Right atrium auricular region (tissue), 2 donors: Measurements from ENCODE around the gene AGA. TPM values are rescaled to one million over a fixed set of nuclear protein-coding genes. Genes with fewer than 3 reads are reported as not detected.

Source experiments
- DNase-seq: peaks from one replicate; pipeline ENCODE4 v3.0.0-alpha.2; 2019; ENCODE audit warnings: low spot score
- H3K27ac ChIP-seq, 2 donors: fragments of 200-600 bp; sonication (generic); 1 replicate in 1 of 2; 2 replicates in 1 of 2; pipeline ENCODE4 v1.5.1; 2016 to 2019
- H3K27me3 ChIP-seq, 2 donors: fragments of 200-600 bp; sonication (generic); one replicate each; pipeline versions ENCODE4 v1.5.1 to v1.6.0; 2017 to 2019
- H3K36me3 ChIP-seq: fragments of 200-600 bp; sonication (generic); one replicate; pipeline ENCODE4 v1.5.1; 2016
- H3K4me1 ChIP-seq, 2 donors: fragments of 200-600 bp; sonication (generic); one replicate each; pipeline versions ENCODE4 v1.5.1 to v1.6.0; 2017 to 2019
- H3K4me3 ChIP-seq, 2 donors: fragments of 200-600 bp; sonication (generic); 1 replicate in 1 of 2; 2 replicates in 1 of 2; pipeline ENCODE4 v1.5.1; 2017 to 2019; ENCODE audit warnings: mild to moderate bottlenecking in 1 of 2, moderate library complexity in 1 of 2
- H3K9me3 ChIP-seq, 2 donors: fragments of 200-600 bp; sonication (generic); one replicate each; pipeline ENCODE4 v1.5.1; 2019
- CTCF ChIP-seq, 2 donors: fragments of 200-600 bp; sonication (generic); IDR thresholded peaks; one replicate each; pipeline ENCODE4 v1.5.1; 2019; ENCODE audit warnings: antibody characterized with exemption in 2 of 2
- total RNA-seq, 2 donors: library from RNA; depleted of rRNA; stranded (reverse); fragments of >200 nt; gene quantifications; one replicate each; pipeline ENCODE4 v1.1.0, GENCODE V29; 2016

AGA gene
- total RNA-seq, 2 donors from 2014 or later, result 5.4 to 14.5 TPM

DNA sequence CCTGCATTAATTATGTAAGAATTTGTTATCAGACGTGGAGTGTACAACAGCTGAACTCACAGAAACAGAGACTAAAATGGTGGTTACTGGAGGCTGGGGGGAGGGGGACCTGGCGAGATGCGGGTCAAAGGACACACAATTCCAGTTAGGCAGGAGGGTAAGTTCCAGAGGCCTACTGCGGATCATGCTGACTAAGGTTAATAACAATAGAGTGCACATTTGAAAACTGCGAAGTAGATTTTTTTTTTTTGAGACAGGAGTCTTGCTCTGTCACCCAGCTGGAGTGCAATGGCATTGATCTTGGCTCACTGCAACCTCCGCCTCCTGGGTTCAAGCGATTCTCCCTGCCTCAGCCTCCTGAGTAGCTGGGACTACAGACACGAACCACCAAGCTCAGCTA lies 7.6 kb downstream of the AGA start:
- H3K4me3 ChIP-seq, result no peak overlapping the region
- H3K9me3 ChIP-seq, result no peaks in the 10 kb centered on the region
- no peaks in the 10 kb centered on the region for H3K4me1 ChIP-seq
- no peak for TF ChIP-seq CTCF (IDR thresholded peaks at IDR 0.05)
- no peaks in the 10 kb centered on the region for H3K27me3 ChIP-seq
- H3K36me3 ChIP-seq, result no peaks in the 10 kb centered on the region
- no peak overlapping the region for H3K27ac ChIP-seq
- DNase-seq, result no peak

DNA sequence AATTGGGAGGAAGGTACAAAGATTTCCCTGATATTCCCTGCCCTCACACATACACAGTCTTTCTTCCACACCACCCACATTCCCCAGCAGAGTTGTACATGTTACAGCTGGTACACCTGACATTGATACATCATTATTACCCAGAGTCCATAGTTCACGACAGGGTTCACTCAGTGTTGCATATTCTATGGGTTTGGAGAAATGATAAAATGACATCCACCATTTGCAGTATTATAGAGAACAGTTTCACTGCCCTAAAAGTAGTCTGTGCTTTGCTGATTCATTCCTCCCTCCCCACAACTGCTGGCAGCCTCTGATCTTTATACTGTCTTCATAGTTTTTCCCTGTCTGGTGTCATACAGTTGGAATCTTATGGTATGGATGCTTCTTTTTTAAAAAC lies 15.0 kb downstream of the AGA start:
- H3K4me1 ChIP-seq, result no peaks in the 10 kb centered on the region
- no peaks in the 10 kb centered on the region for H3K9me3 ChIP-seq
- no peaks in the 10 kb centered on the region for H3K27me3 ChIP-seq
- no peak overlapping the region for H3K27ac ChIP-seq
- H3K36me3 ChIP-seq, result no peaks in the 10 kb centered on the region
- TF ChIP-seq CTCF (IDR thresholded peaks at IDR 0.05), result no peak
- no peak overlapping the region for H3K4me3 ChIP-seq
- no peak for DNase-seq

- Histone ChIP-seq H3K4me1 (no peaks in the 10 kb centered on the region), H3K27me3 (no peaks in the 10 kb centered on the region), H3K9me3 (peaks cover 0 to 10% of the 10 kb centered on the region in 2 donors), H3K36me3 (no peaks in the 10 kb centered on the region), H3K27ac (no peak overlapping the region), H3K4me3 (no peak overlapping the region)
- DNase-seq, result no peak
- no peak for TF ChIP-seq CTCF (IDR thresholded peaks at IDR 0.05)
Measured at GRCh38 chr4:177419434-177419833, 22.8 kb downstream of the AGA start.

GRCh38 chr4:177413656-177414055 lies 28.6 kb downstream of the AGA start:
- H3K4me1 ChIP-seq, result no peaks in the 10 kb centered on the region
- no peak overlapping the region for H3K4me3 ChIP-seq
- DNase-seq, result no peak
- no peaks in the 10 kb centered on the region for H3K36me3 ChIP-seq
- no peak overlapping the region for H3K27ac ChIP-seq
- TF ChIP-seq CTCF (IDR thresholded peaks at IDR 0.05), result no peak
- H3K27me3 ChIP-seq, result no peaks in the 10 kb centered on the region
- H3K9me3 ChIP-seq, result no peaks in the 10 kb centered on the region

GRCh38 chr4:177413076-177413475 lies 29.2 kb downstream of the AGA start:
- no peak overlapping the region for H3K4me3 ChIP-seq
- no peak for TF ChIP-seq CTCF (IDR thresholded peaks at IDR 0.05)

GRCh38 chr4:177411996-177412395 lies 30.2 kb downstream of the AGA start:
- no peak for TF ChIP-seq CTCF (IDR thresholded peaks at IDR 0.05)

More at GRCh38 chr4:177413076-177413475, 29.2 kb downstream of the AGA start:
- no peaks in the 10 kb centered on the region for H3K9me3 ChIP-seq
- DNase-seq, result no peak
- H3K36me3 ChIP-seq, result no peaks in the 10 kb centered on the region
- H3K4me1 ChIP-seq, result no peaks in the 10 kb centered on the region
- H3K27me3 ChIP-seq, result no peaks in the 10 kb centered on the region
- H3K27ac ChIP-seq, result no peak overlapping the region

More at GRCh38 chr4:177411996-177412395, 30.2 kb downstream of the AGA start:
- no peaks in the 10 kb centered on the region for H3K4me1 ChIP-seq
- H3K27ac ChIP-seq, result no peak overlapping the region
- H3K4me3 ChIP-seq, result no peak overlapping the region
- no peaks in the 10 kb centered on the region for H3K27me3 ChIP-seq
- no peaks in the 10 kb centered on the region for H3K9me3 ChIP-seq
- no peak for DNase-seq
- no peaks in the 10 kb centered on the region for H3K36me3 ChIP-seq
